Endothelial cell of umbilical vein (primary cell): ENCODE data around the gene CELF5. TPM values are rescaled to one million over a fixed set of nuclear protein-coding genes. Genes with fewer than 3 reads are reported as not detected.

Experiments used
- BruUV-seq: library from RNA; stranded (reverse); fragments of 400-500 nt; replicated peaks from 2 replicates; lab custom pipeline; 2021; lab: Mats Ljungman, UMichigan
- CTCF ChIA-PET: fragments of 300-600, 350-600 bp; sonication (Branson Sonifier 250); formaldehyde crosslinking; loops from one replicate; lab custom pipeline; 2021; ENCODE audit warnings: antibody characterized with exemption, inconsistent platforms; lab: Charles Lee
- POLR2A ChIA-PET: fragments of 300-600, 350-600 bp; sonication (Branson Sonifier 250); formaldehyde crosslinking; loops from one replicate; lab custom pipeline; 2021; ENCODE audit warnings: antibody characterized with exemption, inconsistent platforms; lab: Charles Lee
- DNase-seq: peaks from one replicate; pipeline ENCODE4 v3.0.0-alpha.2; 2011; ENCODE audit warnings: low read depth, low spot score
- FAIRE-seq: peaks from 2 replicates; lab custom pipeline; 2011; peaks lifted over from hg19 to GRCh38; lab: Jason Lieb, UNC
- H2AFZ ChIP-seq: 2 replicates; pipeline ENCODE4 v1.6.0; 2012; ENCODE audit warnings: low read depth, low read length, control low read depth, inconsistent platforms
- H3K27ac ChIP-seq: 2 replicates; pipeline ENCODE4 v1.5.1; 2011; ENCODE audit warnings: low read depth, mild to moderate bottlenecking, control low read depth, low read length, moderate library complexity; ENCODE audit not compliant: insufficient read depth
- H3K27me3 ChIP-seq, 2 experiments: 2 replicates each; pipeline versions ENCODE4 v1.6.0 to v1.6.1; 2011; ENCODE audit warnings: low read length in 2 of 2, mixed read lengths in 1 of 2; ENCODE audit not compliant: control insufficient read depth in 2 of 2, insufficient read depth in 2 of 2
- H3K36me3 ChIP-seq, 2 experiments: 2 replicates in 1 of 2; 3 replicates in 1 of 2; pipeline ENCODE4 v1.5.1; 2011; ENCODE audit warnings: low read length in 2 of 2, mild to moderate bottlenecking in 1 of 2, moderate library complexity in 1 of 2; ENCODE audit not compliant: control insufficient read depth in 2 of 2, insufficient read depth in 2 of 2; ENCODE audit errors: extremely low read depth in 1 of 2
- H3K4me1 ChIP-seq: 3 replicates; pipeline ENCODE4 v1.5.1; 2011; ENCODE audit warnings: mild to moderate bottlenecking, low read length; ENCODE audit not compliant: control insufficient read depth, insufficient read depth; ENCODE audit errors: extremely low read depth
- H3K4me2 ChIP-seq: 2 replicates; pipeline ENCODE4 v1.6.1; 2011; ENCODE audit warnings: low read length, control low read depth, mixed read lengths; ENCODE audit not compliant: insufficient read depth
- H3K4me3 ChIP-seq, 3 experiments: fragments of 200-600 bp in 1 of 3; sonication (generic), shearing (Covaris generic) in 1 of 3; replicated peaks in 1 of 3; 2 replicates each; pipeline ENCODE4 v1.5.1; 2011 to 2016; ENCODE audit warnings: control low read depth in 3 of 3, low read length in 3 of 3, mild to moderate bottlenecking in 2 of 3, inconsistent platforms in 1 of 3, low read depth in 1 of 3, moderate library complexity in 1 of 3; ENCODE audit not compliant: insufficient read depth in 1 of 3
- H3K79me2 ChIP-seq: 2 replicates; pipeline ENCODE4 v1.6.0; 2012; ENCODE audit warnings: low read length, inconsistent platforms; ENCODE audit not compliant: control insufficient read depth, insufficient read depth
- H3K9ac ChIP-seq: replicated peaks from 2 replicates; pipeline ENCODE3; 2011; ENCODE audit warnings: low read length, control low read depth; ENCODE audit not compliant: insufficient read depth; ENCODE audit errors: extremely low read depth
- H3K9me1 ChIP-seq: replicated peaks from 3 replicates; pipeline ENCODE4 v1.6.0; 2011; ENCODE audit warnings: mild to moderate bottlenecking, low read length; ENCODE audit not compliant: control insufficient read depth, insufficient read depth; ENCODE audit errors: extremely low read depth
- H3K9me3 ChIP-seq: replicated peaks from 2 replicates; pipeline ENCODE4 v1.5.1; 2012; ENCODE audit warnings: low read length, inconsistent platforms; ENCODE audit not compliant: control insufficient read depth, insufficient read depth
- H4K20me1 ChIP-seq: replicated peaks from 2 replicates; pipeline ENCODE3; 2011; ENCODE audit warnings: mild to moderate bottlenecking, low read length; ENCODE audit not compliant: control insufficient read depth, insufficient read depth; ENCODE audit errors: extremely low read depth
- CTCF ChIP-seq, 2 donors: IDR thresholded peaks; 1 replicate in 1 of 2; 2 replicates in 1 of 2; pipeline ENCODE4 v1.5.1; 2011; ENCODE audit warnings: low read length in 2 of 2, mild to moderate bottlenecking in 2 of 2, moderate library complexity in 2 of 2, control low read depth in 1 of 2, inconsistent platforms in 1 of 2, low read depth in 1 of 2; ENCODE audit not compliant: insufficient read depth in 1 of 2; ENCODE audit errors: extremely low read depth in 1 of 2
- EZH2 ChIP-seq: IDR thresholded peaks from 2 replicates; pipeline ENCODE4 v1.6.1; 2012; ENCODE audit warnings: borderline replicate concordance, low read depth, mild to moderate bottlenecking, moderate library complexity, low read length, inconsistent platforms; ENCODE audit not compliant: severe bottlenecking
- FOS ChIP-seq: IDR thresholded peaks from 2 replicates; pipeline ENCODE4 v1.6.1; 2011; ENCODE audit warnings: mild to moderate bottlenecking, low read length, moderate library complexity, borderline replicate concordance; ENCODE audit not compliant: insufficient read depth
- GATA2 ChIP-seq: IDR thresholded peaks from 2 replicates; pipeline ENCODE4 v1.7.0; 2011; ENCODE audit warnings: low read depth, mild to moderate bottlenecking, moderate library complexity, mixed read lengths, low read length; ENCODE audit not compliant: insufficient read length, insufficient read depth
- JUN ChIP-seq: IDR thresholded peaks from 2 replicates; pipeline ENCODE4 v1.6.1; 2011; ENCODE audit warnings: borderline replicate concordance, low read depth; ENCODE audit not compliant: insufficient read length, insufficient read depth
- MAX ChIP-seq: IDR thresholded peaks from 2 replicates; pipeline ENCODE4 v1.6.1; 2011; ENCODE audit not compliant: insufficient read depth, insufficient read length
- MYC ChIP-seq: IDR thresholded peaks from one replicate; pipeline ENCODE4 v1.6.1; 2011; ENCODE audit warnings: mild to moderate bottlenecking, low read depth, low read length
- POLR2A ChIP-seq: IDR thresholded peaks from 2 replicates; pipeline ENCODE4 v1.6.1; 2012; ENCODE audit warnings: low read depth, mild to moderate bottlenecking, control low read depth, low read length
- POLR2AphosphoS5 ChIP-seq: IDR thresholded peaks from 2 replicates; pipeline ENCODE4 v1.6.1; 2012; ENCODE audit warnings: low read depth, mild to moderate bottlenecking, control low read depth, low read length, moderate library complexity; ENCODE audit not compliant: insufficient read depth
- dilution Hi-C: fragments of 300-500 bp; cut with MboI; formaldehyde crosslinking; loops from one replicate; pipeline ENCODE4 v1.15.0; 2019; ENCODE audit warnings: low sequenced_read_pairs; ENCODE audit not compliant: extremely low pct_ligation_motif_present
- intact Hi-C: fragments of 100-400 bp; cut with micrococcal nuclease; formaldehyde crosslinking; loops from one replicate; pipeline ENCODE4 v1.10.0; 2022
- polyA plus RNA-seq, 4 experiments: library from polyadenylated mRNA; depleted of rRNA in 3 of 4; stranded (reverse) in 3 of 4; unstranded in 1 of 4; fragments of >200 nt; gene quantifications; 2 replicates each; pipeline versions ENCODE4 v1.2.1 to v1.2.3, GENCODE V29; 2011 to 2012; ENCODE audit warnings: missing spikeins in 1 of 4
- total RNA-seq: library from RNA; stranded (reverse); gene quantifications from 2 replicates; pipeline ENCODE4 v1.2.3, GENCODE V29; 2021

The CELF5 gene
- total and polyA plus RNA-seq, 2 donors (not counting 3 experiments of a cell fraction or from before 2014, with no cell fraction given) = not detected

- Histone ChIP-seq H3K27me3 (peaks cover 10% of the 10 kb centered on the region in 2 experiments), H2AFZ (no peak overlapping the region), H3K9me1 (no peaks in the 10 kb centered on the region), H3K79me2 (no peaks in the 10 kb centered on the region), H3K9me3 (no peaks in the 10 kb centered on the region), H3K27ac (no peak overlapping the region), H3K36me3 (no peaks in the 10 kb centered on the region), H3K4me2 (no peak overlapping the region), H3K4me3 (no peak overlapping the region), H3K9ac (no peak overlapping the region), H3K4me1 (no peaks in the 10 kb centered on the region), H4K20me1 (no peaks in the 10 kb centered on the region)
- intact Hi-C loops = no loop called here
- ChIA-PET CTCF (no interaction called here), POLR2A (no interaction called here)
- TF ChIP-seq EZH2 (no peak), GATA2 (no peak), JUN (no peak), MYC (no peak), MAX (no peak), POLR2AphosphoS5 (no peak), POLR2A (no peak), CTCF (IDR thresholded peaks at IDR 0.05; ENCODE audit: extremely low read depth in 1 of 2, insufficient read depth in 1 of 2, low read depth in 1 of 2, low read length in 2 of 2) (no peak), FOS (no peak)
- FAIRE-seq (no peak), DNase-seq (no peak)
- dilution Hi-C loops = no loop called here
- no TSS peak for BruUV-seq
Measured at GRCh38 chr19:3265432-3265831, 41.0 kb downstream of the CELF5 start.
